NCI-H1092 treated with DMSO at 0.1 percent for 48 hours (cell line): ENCODE data around the gene MUC6.

ENCODE experiments used
- DNase-seq: peaks from one replicate; lab custom pipeline; 2025; lab: John Stamatoyannopoulos, UW

Gene MUC6, protein sequence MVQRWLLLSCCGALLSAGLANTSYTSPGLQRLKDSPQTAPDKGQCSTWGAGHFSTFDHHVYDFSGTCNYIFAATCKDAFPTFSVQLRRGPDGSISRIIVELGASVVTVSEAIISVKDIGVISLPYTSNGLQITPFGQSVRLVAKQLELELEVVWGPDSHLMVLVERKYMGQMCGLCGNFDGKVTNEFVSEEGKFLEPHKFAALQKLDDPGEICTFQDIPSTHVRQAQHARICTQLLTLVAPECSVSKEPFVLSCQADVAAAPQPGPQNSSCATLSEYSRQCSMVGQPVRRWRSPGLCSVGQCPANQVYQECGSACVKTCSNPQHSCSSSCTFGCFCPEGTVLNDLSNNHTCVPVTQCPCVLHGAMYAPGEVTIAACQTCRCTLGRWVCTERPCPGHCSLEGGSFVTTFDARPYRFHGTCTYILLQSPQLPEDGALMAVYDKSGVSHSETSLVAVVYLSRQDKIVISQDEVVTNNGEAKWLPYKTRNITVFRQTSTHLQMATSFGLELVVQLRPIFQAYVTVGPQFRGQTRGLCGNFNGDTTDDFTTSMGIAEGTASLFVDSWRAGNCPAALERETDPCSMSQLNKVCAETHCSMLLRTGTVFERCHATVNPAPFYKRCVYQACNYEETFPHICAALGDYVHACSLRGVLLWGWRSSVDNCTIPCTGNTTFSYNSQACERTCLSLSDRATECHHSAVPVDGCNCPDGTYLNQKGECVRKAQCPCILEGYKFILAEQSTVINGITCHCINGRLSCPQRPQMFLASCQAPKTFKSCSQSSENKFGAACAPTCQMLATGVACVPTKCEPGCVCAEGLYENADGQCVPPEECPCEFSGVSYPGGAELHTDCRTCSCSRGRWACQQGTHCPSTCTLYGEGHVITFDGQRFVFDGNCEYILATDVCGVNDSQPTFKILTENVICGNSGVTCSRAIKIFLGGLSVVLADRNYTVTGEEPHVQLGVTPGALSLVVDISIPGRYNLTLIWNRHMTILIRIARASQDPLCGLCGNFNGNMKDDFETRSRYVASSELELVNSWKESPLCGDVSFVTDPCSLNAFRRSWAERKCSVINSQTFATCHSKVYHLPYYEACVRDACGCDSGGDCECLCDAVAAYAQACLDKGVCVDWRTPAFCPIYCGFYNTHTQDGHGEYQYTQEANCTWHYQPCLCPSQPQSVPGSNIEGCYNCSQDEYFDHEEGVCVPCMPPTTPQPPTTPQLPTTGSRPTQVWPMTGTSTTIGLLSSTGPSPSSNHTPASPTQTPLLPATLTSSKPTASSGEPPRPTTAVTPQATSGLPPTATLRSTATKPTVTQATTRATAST (N-terminal part only)

GRCh38 chr11:1036303-1036923 lies at the start of gene MUC6:
TSS of gene MUC6 (minus strand) at chr11:1036718. CDS start at chr11:1036655, 63 bp downstream.
- no peak for DNase-seq

DNA sequence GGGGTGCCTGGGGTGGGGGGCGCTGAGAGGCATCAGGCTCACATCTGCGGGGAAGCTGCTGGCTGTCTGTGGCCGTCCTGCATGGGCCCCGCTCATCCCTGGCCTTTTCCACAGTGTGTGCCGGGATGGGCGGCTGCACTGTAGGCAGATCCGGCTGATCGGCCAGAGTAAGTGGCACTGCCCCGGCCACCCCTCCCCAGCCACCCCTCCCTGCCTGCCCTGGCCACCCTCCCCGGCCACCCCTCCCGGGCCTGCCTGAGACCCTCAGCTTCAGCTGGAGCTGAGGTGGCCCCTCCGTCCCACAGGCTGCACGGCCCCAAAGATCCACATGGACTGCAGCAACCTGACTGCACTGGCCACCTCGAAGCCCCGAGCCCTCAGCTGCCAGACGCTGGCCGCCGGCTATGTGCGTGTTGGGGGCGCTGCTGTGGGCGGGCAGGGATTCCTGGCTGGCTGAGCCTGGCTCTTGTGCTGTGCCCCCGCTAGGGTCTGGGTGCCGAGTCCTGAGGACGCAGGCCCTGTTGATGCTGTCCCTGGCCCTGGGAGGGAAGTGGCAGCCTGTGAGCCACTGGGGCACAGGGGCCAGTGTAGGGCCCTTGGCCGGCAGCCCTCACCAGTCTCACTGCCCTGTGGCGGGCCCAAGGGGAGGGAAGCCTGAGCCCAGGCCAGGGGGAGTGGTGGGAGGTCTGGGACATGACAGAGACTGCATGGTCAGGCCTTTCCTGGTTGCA lies 49.1 kb upstream of the MUC6 start:
- DNase-seq, result no peak

DNA sequence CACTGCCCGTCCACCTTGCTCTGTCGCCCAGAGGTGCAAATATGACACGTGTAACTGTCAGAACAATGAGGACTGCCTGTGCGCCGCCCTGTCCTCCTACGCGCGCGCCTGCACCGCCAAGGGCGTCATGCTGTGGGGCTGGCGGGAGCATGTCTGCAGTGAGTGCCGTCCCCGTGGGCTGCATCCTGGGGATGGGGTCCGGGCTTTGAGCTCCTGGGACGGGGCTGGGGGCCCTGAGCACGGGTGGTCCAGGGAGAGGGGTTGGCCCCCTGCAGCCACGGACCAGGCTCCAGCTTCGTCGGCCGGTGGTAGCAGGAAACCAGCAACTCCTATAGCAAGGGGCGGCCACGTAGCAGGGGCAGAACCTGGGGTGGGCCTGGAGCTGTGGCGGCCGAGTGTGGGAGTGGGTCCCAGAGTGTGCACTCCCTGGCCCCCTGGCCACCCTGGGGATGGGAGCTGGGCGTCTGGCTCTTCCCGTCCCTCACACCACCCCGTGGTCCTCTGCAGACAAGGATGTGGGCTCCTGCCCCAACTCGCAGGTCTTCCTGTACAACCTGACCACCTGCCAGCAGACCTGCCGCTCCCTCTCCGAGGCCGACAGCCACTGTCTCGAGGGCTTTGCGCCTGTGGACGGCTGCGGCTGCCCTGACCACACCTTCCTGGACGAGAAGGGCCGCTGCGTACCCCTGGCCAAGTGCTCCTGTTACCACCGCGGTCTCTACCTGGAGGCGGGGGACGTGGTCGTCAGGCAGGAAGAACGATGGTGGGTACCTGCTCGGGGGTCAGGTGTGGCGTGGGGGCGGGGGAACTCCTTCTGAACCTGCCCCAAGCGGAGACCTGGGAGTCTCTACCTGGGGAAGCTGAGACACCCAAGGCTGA lies 48.3 kb upstream of the MUC6 start:
- no peak for DNase-seq

DNA sequence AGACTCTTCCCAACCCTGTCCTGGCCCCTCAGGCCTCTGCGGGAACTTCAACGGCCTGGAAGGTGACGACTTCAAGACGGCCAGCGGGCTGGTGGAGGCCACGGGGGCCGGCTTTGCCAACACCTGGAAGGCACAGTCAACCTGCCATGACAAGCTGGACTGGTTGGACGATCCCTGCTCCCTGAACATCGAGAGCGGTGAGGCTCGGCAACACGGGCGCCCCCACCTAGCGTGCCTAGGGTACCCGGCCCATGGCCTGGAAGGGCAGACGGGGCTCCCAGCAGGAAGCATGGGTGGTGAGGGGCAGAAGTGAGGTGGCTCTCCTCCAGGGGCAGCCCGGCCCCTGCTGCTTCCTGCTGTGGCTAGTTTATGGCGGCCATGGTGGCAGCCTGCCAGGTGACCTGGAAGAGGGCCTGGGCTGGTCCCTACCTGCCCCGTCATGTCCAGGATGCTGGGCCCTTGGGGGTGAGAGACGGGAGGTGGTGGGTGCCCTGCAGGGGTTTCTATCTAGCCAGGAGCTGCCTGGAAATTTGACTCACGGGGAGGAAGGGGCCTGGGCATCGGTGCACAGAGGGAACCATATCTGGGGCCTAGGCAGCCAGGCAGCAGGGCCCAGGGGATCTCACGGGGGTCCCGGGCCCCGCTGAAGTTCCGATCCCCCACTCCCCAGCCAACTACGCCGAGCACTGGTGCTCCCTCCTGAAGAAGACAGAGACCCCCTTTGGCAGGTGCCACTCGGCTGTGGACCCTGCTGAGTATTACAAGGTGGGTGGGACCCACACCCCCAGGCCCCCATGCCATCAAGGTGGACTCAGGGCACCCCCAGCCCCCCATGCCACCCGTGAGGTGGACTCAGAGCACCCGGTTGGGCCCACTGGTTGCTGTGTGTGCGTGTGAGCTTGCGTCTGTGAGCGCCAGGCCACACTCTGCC lies 47.4 kb upstream of the MUC6 start:
- DNase-seq, result no peak

DNA sequence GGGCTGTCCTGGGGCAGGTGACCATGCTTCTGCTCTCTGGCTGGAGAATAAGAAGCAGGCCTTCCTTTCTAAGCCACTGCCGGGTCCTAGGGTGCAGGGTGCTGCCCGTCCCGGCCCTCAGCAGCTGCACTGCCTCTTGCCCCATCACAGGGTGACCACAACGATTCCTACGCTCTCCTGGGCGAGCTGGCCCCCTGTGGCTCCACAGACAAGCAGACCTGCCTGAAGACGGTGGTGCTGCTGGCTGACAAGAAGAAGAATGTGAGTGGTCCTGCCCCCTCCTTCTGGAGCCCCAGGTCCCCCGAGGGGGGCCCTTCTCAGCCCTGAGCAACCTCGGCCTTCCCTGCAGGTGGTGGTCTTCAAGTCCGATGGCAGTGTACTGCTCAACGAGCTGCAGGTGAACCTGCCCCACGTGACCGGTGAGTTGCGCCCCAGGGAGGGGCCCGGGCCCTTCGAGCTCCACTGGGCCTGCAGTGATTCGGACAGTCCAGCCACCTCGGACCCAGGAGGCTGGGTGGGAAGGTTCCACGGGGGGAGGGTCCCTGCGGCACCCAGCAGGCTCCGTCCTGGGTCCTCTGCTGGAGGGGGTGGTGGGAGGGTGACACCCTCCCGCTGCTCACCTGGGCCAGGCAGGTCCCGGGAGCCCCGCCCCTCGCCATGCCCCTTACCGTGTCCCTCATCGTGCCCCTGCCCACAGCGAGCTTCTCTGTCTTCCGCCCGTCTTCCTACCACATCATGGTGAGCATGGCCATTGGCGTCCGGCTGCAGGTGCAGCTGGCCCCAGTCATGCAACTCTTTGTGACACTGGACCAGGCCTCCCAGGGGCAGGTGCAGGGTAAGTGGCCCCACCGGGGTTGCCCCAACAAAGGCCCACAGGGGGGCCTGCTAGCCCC lies 46.5 kb upstream of the MUC6 start:
- DNase-seq, result no peak

DNA sequence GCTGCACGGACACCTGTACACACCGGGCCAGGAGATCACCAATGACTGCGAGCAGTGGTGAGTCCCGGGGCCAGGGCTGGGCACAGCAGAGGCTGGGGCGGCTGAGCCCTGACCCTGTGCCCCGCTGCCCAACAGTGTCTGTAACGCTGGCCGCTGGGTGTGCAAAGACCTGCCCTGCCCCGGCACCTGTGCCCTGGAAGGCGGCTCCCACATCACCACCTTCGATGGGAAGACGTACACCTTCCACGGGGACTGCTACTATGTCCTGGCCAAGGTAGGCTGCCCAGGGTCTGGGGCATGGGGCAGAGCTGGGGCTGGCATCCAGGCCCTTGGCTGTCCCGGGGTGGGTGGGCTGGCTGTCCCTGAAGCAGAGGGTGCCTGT lies 45.8 kb upstream of the MUC6 start:
- DNase-seq, result no peak

GRCh38 chr11:1081601-1082311 lies 45.2 kb upstream of the MUC6 start:
- DNase-seq, result no peak

GRCh38 chr11:1078191-1078601 lies 41.7 kb upstream of the MUC6 start:
- no peak for DNase-seq

- no peak for DNase-seq
Measured at GRCh38 chr11:1077417-1078119, 41.0 kb upstream of the MUC6 start.

DNA sequence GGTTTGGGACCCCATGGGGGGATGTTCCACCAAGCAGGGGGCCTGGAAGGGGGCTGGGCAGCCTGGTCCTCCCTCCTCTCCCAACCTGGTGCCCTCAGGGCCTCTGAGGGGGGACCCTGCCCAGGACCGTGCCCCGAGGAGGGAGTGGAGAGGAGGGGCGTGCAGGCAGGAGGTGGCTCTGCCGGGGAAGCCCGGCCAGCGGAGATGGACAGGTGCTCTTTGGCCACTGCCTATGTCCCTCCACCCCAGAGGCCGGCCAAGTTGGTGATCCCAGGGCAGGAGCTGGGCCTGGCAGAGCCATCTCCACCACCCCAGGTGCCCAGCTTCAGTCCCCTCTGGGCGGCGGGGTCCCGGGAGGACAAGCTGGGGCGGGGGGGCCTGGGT lies 40.5 kb upstream of the MUC6 start:
- DNase-seq, result no peak

- no peak for DNase-seq
Measured at GRCh38 chr11:1076061-1076665, 39.6 kb upstream of the MUC6 start.

DNA sequence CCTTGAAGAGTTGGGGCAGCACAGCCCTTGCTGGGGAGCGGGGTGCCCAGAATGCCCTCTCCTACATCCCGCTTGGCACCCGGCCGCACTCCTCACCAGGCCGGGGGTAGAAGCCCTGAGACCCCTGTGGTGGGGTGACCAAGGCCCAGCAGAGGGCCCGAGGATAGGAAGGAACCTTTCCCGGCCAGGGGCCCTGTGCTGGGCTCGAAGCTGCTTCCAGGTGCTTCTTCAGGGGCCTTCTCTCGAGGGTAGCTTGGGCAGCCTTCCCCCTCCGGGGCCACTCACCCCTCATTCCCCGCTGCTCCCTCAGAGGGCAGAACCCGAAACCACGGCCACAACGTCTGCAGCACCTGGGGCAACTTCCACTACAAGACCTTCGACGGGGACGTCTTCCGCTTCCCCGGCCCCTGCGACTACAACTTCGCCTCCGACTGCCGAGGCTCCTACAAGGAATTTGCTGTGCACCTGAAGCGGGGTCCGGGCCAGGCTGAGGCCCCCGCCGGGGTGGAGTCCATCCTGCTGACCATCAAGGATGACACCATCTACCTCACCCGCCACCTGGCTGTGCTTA lies 38.9 kb upstream of the MUC6 start:
- no peak for DNase-seq

DNA sequence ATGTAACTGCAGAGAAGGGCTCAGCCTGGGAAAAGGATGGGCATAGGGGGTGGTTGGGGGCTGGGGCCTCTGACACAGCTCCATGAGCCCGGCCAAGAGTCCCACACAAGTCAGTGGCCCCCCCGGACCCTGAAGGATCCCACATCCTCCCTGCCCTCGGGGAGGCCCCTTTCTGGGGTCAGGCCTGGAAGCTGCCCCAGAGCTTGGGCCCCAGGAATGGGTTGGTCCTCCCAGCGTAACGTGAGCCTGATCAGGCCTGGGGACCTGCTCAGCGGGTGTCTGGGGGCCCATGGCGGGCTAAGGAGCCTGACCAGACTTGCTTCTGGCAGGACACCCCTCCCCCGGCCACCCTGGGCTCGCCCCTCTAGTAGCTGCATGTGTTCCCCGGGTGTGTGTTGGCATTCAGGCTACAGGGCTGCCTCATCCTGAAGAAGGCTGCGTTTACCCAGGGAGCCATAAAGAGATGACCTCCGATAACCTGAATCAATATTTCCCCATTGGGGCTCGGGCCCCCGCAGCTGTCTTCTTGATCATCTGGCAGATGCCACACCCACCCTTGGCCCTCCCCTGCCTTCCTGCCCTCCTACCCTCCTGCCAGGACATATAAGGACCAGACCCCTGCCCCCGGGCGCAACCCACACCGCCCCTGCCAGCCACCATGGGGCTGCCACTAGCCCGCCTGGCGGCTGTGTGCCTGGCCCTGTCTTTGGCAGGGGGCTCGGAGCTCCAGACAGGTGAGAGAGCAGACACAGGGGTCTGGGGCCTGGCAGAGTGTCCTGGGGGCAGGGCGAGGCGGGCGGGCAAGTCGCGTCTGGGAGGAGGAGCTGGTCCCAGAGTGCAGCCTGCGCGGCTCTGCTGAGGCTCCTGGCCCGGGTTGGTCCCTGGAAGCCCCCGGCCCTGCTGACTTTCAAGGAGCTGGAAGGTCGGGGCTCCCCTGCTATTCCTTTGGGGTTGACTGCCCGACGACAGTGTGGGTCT lies 38.0 kb upstream of the MUC6 start, which contains the start of gene MUC2:
MUC2 (plus strand) TSS at position 631 of the 978 bp plus-strand sequence.
- DNase-seq, result no peak

GRCh38 chr11:1073851-1074243 lies 37.3 kb upstream of the MUC6 start:
- DNase-seq, result no peak
